IPS DF 4.7 (cell line): ENCODE measurements around the gene CYP1B1.

ENCODE experiments used
- DNase-seq: peaks from one replicate; pipeline ENCODE4 v3.0.0-alpha.2; 2013; ENCODE audit warnings: low spot score; ENCODE audit errors: extremely low read depth

CYP1B1 gene

DNA sequence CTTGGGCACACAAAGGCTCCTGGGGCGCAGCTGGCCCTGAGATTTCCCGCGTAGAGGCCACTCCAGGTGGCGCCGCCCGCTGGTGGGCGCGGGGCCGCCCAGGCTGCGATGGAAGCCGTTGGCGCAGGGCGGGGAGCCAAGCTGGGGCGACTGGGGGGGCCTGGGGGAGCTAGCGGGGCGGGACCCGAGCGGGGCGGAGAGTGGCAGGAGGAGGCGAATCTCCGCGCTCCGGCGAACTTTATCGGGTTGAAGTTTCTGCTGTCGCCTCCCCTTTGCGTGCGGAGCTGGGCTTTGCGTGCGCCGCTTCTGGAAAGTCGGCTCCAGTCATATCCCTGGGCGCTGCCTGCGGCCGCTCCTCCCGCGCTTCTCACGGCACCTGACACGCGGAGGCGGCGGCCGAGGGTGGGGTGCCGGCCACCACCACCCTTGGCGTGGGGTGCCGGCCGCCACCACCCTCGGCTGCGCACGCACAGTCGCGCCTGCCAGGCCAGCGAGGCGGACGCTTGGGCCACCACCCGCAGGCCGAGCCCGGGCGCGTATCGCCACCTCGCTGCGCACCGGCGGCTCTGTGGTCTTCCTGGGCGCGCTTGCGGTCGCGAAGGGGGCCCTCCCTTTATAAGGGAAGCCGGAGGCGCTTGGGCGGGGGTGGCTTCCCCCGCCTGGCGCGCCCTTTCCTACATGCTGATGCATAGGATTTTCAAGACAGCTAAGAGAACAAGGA, 919 bp upstream of the CYP1B1 start:
- no peak for DNase-seq

DNA sequence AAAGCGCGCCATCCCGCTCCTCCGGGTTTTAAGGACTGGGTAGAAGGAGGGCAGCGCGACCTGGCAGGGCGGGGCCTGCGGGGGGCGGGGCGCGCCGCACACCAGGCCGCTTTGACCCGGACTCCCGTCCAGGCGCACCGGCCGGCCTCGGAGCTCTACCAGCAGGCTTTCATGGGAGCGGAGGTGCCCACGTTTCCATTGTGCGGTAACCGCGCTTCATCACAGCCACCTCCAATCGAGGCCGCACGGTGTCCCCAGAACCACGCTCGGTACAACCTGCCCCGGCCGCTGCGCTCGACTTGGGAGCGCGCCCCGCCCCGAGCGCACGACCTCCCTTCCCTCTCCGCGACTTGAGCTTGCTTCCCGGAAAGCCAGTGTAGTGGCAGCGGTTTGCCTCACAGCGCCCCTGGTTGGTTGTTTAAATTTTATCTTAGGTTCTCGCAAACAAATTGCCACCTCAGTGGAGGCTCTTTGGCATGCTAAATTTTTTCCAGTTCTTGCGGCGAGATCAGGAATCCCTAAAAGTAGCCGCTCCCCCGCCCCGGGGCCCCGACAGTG, 280 bp upstream of the CYP1B1 start:
- no peak for DNase-seq

DNA sequence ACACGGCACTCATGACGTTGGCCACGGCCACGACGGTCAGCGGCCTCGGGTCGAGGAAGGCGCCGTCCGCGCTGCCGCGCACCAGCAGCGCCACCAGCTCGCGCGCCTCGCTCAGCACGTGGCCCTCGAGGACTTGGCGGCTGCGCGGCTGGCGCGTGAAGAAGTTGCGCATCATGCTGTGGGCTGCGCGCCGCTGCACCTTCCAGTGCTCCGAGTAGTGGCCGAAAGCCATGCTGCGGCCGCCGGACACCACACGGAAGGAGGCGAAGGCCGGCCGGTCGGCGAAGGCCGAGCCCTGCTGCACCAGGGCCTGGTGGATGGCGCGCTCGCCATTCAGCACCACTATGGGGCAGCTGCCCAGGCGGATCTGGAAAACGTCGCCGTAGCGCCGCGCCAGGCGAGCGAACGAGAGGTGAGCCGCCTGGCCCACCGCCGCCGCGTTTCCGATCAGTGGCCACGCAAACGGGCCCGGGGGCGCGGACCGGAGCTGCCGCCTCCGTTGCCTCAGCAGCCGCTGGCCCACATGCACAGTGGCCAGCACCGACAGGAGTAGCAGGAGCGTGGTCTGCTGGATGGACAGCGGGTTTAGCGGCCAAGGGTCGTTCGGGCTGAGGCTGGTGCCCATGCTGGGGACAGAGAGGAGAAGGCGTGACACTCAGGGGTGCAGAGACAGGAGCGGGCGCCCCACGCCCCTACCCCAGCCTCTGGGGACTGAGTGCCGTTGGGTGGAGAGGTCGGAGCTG, 1.0 kb downstream of the CYP1B1 start:
- DNase-seq: no peak

DNA sequence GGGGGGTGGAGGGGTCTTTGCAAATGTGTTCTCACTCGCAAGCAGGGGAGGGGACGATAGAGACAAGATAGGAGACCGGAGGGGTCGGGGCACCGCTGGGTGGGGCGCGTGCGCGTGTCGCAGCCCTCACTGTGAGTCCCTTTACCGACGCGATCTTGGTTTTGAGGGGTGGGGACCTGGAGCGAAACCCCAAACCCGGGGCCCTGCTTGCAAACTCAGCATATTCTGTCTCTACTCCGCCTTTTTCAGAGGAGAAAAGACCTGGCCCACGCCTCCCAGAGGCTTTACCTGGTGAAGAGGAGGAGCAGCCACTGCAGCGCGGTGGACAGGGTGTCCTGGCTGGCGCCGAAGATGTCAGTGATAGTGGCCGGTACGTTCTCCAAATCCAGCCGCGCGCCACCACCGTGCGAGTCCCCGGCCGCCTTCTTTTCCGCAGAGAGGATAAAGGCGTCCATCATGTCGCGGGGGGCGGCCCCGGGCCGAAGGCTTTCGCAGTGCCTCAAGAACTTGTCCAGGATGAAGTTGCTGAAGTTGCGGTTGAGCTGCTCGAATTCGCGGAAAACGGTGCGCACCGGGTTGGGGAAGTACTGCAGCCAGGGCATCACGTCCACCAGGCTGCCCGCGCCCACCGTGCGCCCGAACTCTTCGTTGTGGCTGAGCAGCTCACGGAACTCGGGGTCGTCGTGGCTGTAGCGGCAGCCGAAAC, 1.7 kb downstream of the CYP1B1 start:
- no peak for DNase-seq

DNA sequence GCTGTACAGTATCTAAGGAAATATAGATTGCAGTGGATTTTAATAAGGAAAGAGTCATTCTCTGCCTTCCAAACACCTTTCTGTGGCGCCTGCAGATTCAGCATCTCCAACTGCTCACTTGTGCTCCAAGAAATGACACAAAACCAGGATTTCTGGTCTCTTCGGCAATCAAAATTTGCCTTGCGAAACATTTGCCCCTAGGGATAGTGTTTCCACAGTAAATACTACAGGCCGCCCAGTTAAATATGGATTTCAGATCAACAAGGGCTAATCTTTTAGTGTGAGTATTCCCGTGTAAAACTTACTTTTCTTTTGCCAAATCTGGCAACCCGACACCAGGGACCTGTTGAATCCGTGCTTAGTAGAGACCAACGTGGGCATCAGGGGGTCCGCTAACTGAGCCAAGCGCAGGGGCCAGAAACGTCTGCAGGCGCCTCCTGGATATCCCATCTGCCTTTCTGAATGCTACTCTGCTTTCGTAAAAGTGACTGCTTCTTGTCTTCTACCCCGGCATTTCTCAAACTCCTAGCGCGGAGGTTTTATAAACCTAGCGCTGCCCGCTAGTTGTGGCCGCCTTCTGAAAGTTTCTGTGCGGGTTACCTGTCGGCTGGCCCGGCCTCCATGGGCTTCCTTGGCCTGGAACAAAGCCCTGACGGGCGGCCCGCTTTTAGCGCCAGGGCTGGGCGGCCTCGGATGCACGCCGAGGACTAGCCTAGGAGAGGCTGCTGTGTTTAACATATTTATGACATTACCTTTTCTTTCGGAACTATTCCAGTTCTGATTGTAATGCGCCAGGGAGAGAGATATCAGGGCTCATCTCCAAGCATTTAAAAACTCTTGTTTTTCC, 2.5 kb downstream of the CYP1B1 start:
- DNase-seq: no peak

DNA sequence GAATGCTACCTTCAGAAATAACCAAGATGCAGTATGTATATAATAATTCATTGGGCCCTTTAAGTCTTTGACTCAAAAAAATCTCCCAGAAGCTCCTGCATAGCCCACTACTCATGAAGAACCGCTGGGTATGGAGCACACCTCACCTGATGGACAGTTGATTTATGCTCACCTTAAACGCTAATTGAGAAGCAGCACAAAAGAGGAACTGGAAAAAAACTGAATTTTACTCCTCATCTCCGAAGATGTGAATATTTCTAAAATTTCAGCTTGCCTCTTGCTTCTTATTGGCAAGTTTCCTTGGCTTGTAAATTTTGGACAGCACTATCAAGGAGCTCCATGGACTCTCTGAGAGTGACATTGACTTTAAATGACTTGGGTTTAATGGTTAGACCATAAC, 5.5 kb downstream of the CYP1B1 start:
- DNase-seq: no peak

DNA sequence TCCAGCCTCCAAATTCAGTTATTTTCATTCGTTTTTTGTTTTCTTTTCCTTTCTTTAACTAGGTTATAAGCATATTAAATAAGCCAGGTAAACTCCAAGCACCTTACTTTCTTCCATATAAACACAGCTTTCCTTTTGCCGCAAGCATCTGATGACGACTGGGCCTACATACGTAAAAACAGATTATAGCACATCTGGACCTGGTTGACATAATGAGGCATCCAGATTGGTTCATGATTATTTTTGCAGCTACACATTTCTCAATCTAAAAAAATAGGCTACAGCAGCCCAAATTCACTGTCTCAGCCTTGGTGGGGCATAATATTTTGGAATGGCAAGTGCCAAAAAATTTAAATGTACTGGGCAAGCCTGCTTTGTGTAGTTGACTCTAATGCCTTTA, 7.7 kb downstream of the CYP1B1 start:
- no peak for DNase-seq

DNA sequence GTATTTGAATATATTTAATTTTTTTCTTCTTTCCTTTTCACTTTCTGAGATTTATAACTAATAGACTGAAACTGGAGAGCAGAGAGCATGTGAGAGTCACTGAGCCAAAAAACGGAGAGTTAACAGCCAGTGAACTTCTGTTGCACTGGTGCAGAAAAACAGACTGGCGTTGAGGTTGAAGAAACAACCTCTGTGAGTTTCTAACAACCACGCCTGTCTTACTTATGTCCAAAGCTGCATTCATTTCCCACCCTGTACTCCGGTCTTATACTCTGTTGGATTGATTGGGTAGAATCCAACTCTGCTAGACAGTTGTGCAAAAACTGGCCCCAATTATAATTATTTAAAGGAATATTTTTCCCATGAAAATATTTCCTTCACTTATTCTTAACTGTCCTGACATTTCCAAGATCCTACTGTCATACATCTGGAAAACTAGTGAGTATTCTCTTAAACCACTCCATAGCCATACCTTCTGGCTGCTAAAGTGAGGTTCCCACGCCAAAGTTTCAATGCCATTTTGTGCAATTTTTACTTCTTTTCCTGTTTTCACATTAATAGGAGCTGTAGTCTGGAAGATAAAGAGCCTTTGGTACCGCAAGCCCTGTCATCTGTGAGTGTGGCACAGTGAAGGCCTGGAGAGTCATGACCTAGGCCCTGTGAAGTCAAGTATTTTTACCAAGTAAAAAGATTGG, 9.4 kb downstream of the CYP1B1 start:
- DNase-seq: no peak

DNA sequence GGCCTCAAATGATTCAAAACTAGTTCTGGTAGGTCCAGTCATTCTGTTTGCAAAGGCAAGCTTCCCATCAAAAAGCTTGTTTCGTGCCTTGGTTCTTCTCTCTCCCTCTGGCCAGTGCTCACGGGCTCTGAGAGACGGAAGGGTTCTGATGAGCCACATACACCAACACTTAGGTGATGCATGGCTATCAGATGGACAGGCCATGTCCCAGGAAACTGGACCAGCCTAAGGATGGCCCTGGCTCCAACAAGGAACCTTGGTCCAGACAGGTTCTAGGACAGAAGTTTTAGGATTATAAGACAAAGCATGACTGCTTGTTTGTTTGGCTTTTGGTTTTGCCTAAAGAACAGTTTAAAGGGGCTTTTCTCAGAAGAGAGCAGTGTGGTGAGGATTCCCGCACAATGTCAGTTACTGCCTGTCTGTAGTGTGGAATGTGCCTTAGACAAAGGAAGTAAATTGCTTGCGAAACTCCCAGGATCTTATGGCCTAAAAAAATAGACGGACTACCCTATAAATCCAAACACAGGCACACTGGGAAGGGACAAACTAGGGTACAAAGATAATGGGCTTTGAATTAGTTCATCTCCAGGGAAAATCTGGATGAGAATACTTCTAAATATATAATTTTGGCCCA, 10.3 kb downstream of the CYP1B1 start:
- no peak for DNase-seq

DNA sequence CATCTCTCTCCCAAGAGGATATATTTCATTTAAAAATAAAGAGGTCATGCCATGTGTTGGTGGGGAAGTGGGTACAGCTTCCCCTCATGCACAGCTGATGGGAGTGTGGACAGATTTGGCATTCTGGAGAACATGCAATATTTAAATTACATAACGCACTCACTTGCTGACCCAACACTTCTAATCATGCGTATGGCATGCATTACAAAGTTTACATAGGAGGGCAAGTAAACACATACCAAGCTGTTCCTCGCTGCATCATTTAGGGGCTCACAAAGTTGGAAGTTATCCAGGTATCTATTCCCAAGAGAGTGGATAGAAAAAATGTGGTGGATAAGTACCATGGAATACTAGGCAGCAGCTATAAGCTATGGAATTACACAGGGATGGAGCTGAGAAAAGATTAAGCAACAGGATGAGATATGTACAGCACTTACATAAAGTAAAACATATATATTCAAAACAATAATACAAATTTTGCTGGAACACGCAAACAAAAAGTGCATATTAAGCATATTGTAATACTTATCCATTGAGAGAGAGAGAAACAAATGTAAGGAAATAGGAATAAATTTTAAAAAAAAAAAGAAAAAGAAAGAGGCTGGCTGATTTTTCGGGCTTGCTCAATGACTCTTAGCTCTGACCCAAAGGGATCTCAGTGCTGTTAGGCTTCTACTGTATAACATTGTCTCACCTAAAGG, 11.0 kb downstream of the CYP1B1 start:
- no peak for DNase-seq

DNA sequence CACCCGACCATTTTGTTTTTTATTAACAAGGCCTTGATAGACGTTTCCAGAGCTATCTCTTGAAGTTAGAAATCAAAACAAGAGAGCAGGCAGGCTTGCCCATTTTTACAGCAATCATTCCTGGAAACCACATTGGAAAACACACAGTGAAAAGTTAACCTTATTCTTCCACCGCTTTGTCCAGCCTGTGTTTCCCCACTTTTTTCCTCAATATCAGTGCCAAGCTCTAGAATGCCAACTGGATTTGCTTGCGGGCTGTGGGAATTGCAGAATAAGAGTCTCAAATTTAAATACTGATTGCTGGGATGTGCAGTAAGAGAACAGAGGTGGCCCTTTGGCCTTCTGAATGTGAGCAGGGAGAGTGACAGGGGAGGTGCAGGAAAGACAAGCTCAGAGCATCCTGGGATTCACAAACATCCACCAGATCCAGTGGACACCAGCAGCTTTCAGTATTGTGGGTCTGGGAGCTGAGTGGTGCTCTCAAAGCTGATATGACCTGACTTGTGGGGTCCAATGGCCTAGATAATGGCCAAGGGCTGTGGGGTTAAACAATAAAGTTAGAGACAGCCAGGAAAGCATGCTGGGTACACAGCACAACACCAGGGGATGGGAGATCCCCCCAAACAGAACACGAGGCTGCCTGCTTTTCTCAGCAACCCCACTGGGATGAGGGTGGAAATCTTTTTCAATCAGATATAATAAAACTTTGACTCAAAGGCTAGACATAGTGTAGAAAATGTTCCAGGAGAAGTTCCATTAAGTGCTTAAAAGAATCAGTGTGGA, 15.5 kb downstream of the CYP1B1 start:
- DNase-seq: no peak

DNA sequence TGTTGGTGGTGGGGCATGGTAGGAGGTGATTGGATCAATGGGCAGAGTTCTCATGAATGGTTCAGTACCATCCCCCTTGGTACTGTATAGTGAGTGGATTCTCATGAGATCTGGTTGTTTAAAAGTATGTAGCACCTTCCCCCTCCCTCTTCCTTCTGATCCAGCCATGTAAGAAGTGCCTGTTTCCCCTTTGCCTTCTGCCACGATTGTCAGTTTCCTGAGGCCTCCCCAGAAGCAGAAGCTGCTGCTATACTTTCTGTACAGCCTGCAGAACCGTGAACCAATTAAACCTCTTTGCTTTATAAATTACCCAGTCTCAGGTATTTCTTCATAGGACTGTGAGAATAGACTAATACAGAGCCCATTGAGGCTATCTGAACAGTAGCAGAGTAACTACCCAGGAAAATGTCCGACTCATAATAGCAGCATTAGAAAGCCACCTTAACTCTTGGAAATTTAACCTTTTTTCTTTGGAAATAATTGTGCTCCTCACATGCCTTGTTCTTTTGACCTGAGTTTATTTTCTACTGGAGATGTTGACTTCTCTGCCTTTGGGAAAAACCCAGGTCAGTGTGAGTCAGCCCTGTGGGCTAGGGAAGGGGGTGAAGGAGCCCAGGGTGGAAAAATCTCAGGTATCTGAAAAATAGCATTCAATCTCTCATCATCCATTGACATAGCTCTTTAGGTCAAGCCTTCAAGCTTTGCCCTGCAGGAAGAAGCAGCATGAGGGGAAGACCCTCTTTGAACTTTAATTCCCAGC, 18.1 kb downstream of the CYP1B1 start:
- DNase-seq: no peak

DNA sequence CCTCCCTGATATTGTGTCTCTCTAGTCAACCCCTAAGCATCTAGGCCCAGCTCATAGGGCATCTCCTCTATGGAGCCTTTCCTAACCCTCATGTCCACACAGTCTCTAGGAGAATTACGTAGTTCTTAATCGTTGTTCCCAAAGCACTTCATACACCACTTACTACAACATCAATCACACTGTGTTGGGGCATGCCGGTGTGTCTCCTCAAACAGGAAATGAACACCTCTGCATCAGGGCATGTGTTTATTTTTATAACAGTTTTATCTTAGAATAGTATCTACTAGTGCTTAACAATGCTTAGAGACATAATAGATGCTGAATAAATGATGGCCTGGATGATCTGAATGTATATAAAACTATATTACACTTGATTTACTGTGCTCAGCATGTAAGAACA, 19.7 kb downstream of the CYP1B1 start:
- no peak for DNase-seq

DNA sequence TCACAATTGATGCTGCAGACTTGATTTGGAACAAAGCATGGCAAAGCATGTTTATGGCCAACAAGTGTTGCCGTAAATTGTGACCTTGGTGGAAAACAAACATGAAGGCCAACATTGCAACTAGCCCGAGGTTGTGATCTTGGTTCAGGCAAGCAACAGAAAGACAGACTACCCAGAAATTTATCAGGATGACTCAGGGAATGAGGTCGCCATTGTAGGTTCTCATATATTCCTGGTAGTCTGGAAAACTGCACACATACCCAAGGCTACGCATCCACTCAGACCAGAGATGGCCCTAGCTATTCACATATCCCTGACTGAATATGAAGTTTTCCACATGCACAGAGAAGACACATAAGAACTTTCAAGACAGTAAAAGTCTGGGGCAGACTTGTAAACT, 30.1 kb downstream of the CYP1B1 start:
- DNase-seq: no peak

DNA sequence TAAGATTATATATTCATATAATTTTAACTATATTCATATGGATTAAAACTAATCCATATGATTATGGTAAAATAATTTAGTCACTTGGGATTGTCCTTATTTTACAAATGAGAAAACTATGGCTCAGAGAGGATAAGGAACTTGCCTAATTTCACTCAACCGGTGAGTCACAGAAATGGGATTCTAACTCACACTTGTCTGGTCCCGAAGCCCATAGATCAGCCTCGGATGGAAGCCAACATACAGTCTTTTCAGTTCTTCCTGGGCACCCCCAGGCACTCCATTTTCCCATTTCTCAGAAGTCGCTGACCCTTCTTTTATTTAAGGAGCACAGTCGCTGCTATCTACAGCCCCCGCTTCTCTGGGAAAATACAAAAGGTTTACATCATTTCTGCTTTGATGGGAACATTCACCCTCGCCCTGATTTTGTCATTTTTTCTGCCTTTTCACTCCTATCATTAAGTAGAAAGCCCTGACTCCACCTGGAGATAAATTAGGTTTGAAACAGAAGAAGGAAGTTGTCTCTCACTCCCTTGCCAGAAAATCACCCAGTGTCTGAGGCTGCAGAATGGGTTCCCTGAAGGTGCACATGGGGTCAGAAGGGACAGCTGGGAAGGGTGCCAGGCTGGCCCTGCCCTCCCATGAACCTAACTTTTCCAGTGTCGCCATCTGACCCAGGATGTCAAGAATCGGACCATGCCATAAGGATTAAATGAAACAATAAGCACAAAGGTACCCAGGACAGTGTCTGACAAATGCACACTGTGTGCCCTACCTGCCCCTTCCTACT, 36.6 kb downstream of the CYP1B1 start:
- no peak for DNase-seq

DNA sequence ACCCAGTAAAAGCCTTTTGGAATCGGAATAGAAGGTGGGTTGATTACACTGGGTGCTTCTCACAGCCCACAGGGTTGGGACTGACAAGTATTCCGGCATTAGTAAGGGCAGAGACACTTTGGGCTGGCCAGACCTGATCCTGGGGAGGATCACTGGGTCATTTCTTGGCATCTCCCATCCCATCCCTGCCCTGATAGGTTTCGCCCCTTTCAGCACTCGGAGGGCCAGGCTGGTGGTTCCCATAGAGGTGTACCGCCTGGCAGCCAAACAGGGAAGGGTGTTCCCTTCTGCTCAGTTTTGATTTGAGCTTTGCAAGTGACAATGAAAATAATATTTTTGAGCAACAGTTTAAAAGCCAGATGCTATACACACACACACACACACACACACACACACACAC, 37.3 kb downstream of the CYP1B1 start:
- no peak for DNase-seq
